Liver (tissue), 9 donors: ENCODE measurements around the gene CLDN10. TPM values are rescaled to one million over a fixed set of nuclear protein-coding genes. Genes with fewer than 3 reads are reported as not detected.
"Not testable (repeated sequence)": the region's sequence is repeated elsewhere in the genome, so short reads cannot be mapped to it uniquely, and the experiment has no call there.

Source experiments
- DNase-seq: peaks from one replicate; pipeline ENCODE4 v3.0.0-alpha.2; 2017; ENCODE audit warnings: low spot score
- H3K27ac ChIP-seq, 2 donors: one replicate each; pipeline ENCODE4 v1.7.0; 2013; ENCODE audit warnings: inconsistent platforms in 2 of 2, low read length in 2 of 2, control low read depth in 1 of 2, low read depth in 1 of 2, mild to moderate bottlenecking in 1 of 2
- H3K27me3 ChIP-seq, 4 donors: one replicate each; pipeline versions ENCODE4 v1.6.1 to v1.7.0; 2013; ENCODE audit warnings: low read length in 3 of 4, inconsistent platforms in 1 of 4, mild to moderate bottlenecking in 1 of 4, moderate library complexity in 1 of 4; ENCODE audit not compliant: control insufficient read depth in 4 of 4, insufficient read depth in 4 of 4
- H3K36me3 ChIP-seq, 4 donors: one replicate each; pipeline versions ENCODE4 v1.6.1 to v1.7.0; 2013; ENCODE audit warnings: low read length in 3 of 4, mild to moderate bottlenecking in 3 of 4, low read depth in 1 of 4, moderate library complexity in 1 of 4; ENCODE audit not compliant: control insufficient read depth in 4 of 4, insufficient read depth in 3 of 4
- H3K4me1 ChIP-seq, 4 donors: one replicate each; pipeline versions ENCODE4 v1.6.1 to v1.7.0; 2013; ENCODE audit warnings: low read length in 3 of 4, mild to moderate bottlenecking in 3 of 4, moderate library complexity in 1 of 4; ENCODE audit not compliant: control insufficient read depth in 4 of 4, insufficient read depth in 4 of 4
- H3K4me3 ChIP-seq, 3 donors: one replicate each; pipeline versions ENCODE4 v1.6.1 to v1.7.0; 2013; ENCODE audit warnings: low read length in 3 of 3, control low read depth in 1 of 3, low read depth in 1 of 3, mild to moderate bottlenecking in 1 of 3
- H3K9ac ChIP-seq, 2 donors: one replicate each; pipeline ENCODE4 v1.7.0; 2013; ENCODE audit warnings: low read length in 2 of 2, mild to moderate bottlenecking in 2 of 2, moderate library complexity in 2 of 2, control low read depth in 1 of 2, low read depth in 1 of 2
- H3K9me3 ChIP-seq, 4 donors: one replicate each; pipeline versions ENCODE4 v1.6.1 to v1.7.0; 2013; ENCODE audit warnings: low read length in 3 of 4; ENCODE audit not compliant: control insufficient read depth in 4 of 4
- EGR1 ChIP-seq, 2 donors: IDR thresholded peaks; 2 replicates each; pipeline ENCODE4 v1.6.1; 2016 to 2018; ENCODE audit warnings: antibody characterized with exemption in 2 of 2, low read depth in 2 of 2
- FOXA1 ChIP-seq: IDR thresholded peaks from 2 replicates; pipeline ENCODE4 v1.6.1; 2016; ENCODE audit warnings: antibody characterized with exemption
- FOXA2 ChIP-seq: IDR thresholded peaks from 2 replicates; pipeline ENCODE4 v1.6.1; 2016; ENCODE audit warnings: antibody characterized with exemption
- HNF4A ChIP-seq, 2 donors: conservative IDR thresholded peaks; 2 replicates each; pipeline ENCODE4 v1.6.1; 2016; ENCODE audit warnings: antibody characterized with exemption in 2 of 2, mild to moderate bottlenecking in 2 of 2
- HNF4G ChIP-seq: IDR thresholded peaks from 2 replicates; pipeline ENCODE4 v1.6.1; 2016; ENCODE audit warnings: antibody characterized with exemption
- JUND ChIP-seq, 2 donors: IDR thresholded peaks; 2 replicates each; pipeline ENCODE4 v1.6.1; 2016; ENCODE audit warnings: antibody characterized with exemption in 2 of 2
- NR2F2 ChIP-seq: IDR thresholded peaks from 2 replicates; pipeline ENCODE4 v1.6.1; 2016; ENCODE audit warnings: antibody characterized with exemption
- RXRA ChIP-seq, 2 donors: IDR thresholded peaks; 2 replicates each; pipeline ENCODE4 v1.6.1; 2017 to 2018; ENCODE audit warnings: antibody characterized with exemption in 2 of 2, mild to moderate bottlenecking in 1 of 2
- TAF1 ChIP-seq: conservative IDR thresholded peaks from 2 replicates; pipeline ENCODE4 v1.6.1; 2016; ENCODE audit warnings: antibody characterized with exemption, mild to moderate bottlenecking
- YY1 ChIP-seq: IDR thresholded peaks from 2 replicates; pipeline ENCODE4 v1.6.1; 2016; ENCODE audit warnings: antibody characterized with exemption, mild to moderate bottlenecking
- WGBS: extraction: QIAGEN DNeasy Blood & Tissue Kit; methylation state at CpG from one replicate; pipeline ENCODE4 v1.1.7; 2013; 5-methylcytosine and 5-hydroxymethylcytosine counted together
- polyA plus RNA-seq, 2 donors: library from polyadenylated mRNA; stranded (reverse) in 1 of 2; unstranded in 1 of 2; fragments of 200-250 nt in 1 of 2; fragments of >200 nt in 1 of 2; fragmentation: Nextera tagmentation in 1 of 2; extraction: Ambion mirVana in 1 of 2; gene quantifications; one replicate each; pipeline versions ENCODE4 v1.2.1 to v1.2.3, GENCODE V29; 2013 to 2015
- total RNA-seq, 2 donors: library from RNA; depleted of rRNA; stranded (reverse); fragments of >200 nt; gene quantifications; one replicate each; pipeline ENCODE4 v1.2.3, GENCODE V29; 2014
- TF ChIP-seq, protein P1 (sequence below): fragments of 150-350 bp; IDR thresholded peaks from 2 replicates; pipeline ENCODE4 v1.5.1; 2017; ENCODE audit warnings: improper control_type of control experiment, low read depth, low read length; ENCODE audit not compliant: missing input control
- TF ChIP-seq, protein P2 (sequence below): IDR thresholded peaks from 2 replicates; pipeline ENCODE4 v1.6.1; 2016; ENCODE audit warnings: antibody characterized with exemption
- donor health status: healthy.
- donor health status: healthy.
- donor health status: healthy.
- donor health status: healthy.
- donor health status: healthy.

Gene CLDN10
- total and polyA plus RNA-seq, 4 donors, result 0.79 to 15.1 (median 3.1) TPM

DNA sequence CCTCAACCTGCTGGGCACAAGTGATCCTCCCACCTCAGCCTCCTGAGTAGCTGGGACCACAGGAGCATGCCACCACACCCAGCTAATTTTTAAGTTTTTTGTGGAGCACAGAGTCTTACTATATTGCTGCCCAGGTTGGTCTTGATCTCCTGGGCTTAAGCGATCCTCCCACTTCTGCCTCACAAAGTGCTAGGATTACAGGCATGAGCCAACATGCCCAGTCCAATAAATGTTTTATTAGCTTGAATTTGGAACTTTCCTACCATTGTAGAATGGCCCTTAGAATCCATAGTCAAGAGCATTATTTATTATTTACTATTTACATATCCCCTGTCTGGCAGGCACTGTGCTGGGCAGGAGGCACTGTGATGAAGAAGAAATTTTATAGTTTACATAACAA lies 39.6 kb upstream of the CLDN10 start (continued):
- no peak for TF ChIP-seq NR2F2
- TF ChIP-seq RXRA (IDR thresholded peaks at IDR 0.05), result no peak
- TF ChIP-seq TAF1, result no peak
- no peak for TF ChIP-seq FOXA1
- TF ChIP-seq YY1, result no peak
- no peak for TF ChIP-seq HNF4G
- TF ChIP-seq EGR1 (IDR thresholded peaks at IDR 0.05; ENCODE audit: low read depth in 2 of 2), result no peak

DNA sequence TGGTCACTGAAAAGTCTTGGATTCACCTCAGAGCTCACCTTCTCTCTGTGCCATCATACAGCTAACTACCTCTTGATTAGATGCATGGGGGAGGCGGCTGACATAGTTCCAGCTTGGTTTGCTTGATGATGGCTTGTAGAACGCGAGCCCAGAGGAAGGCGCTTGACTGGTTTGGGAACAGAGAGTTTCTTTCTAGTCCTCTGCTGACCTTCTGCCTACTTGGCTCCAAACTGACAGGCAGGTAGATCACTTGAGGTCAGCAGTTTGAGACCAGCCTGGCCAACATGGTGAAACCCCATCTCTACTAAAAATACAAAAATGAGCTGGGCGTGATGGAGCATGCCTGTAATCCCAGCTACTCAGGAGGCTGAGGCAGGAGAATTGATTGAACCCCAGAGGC lies 36.9 kb upstream of the CLDN10 start:
- not testable (repeated sequence) for H3K36me3 ChIP-seq, H3K27me3 ChIP-seq, DNase-seq, H3K4me3 ChIP-seq, H3K27ac ChIP-seq, H3K9me3 ChIP-seq, H3K9ac ChIP-seq, H3K4me1 ChIP-seq
- WGBS, result 65% methylated on average over 5 of the region's 5 CpGs

DNA sequence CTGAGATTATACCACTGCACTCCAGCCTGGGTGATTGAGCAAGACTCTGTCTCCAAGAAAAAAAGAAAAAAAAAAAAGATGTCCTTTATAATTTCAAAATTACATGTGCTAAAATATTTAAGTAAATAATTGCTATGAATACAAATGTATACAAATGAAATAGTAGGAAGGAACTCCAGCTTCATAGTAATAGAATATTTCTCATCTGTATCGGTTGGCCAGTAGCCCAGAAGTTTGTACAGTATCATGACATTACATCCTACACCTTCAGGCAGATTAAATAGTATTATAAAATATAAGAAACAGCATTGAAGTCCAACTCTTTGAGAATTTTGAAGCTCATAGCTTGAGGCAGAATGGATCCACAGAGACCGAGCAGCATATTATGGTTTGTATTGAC lies 36.5 kb upstream of the CLDN10 start:
- 44% methylated on average over 2 of the region's 2 CpGs for WGBS
- no peak overlapping the region for H3K27ac ChIP-seq
- H3K4me1 ChIP-seq, result no peaks in the 10 kb centered on the region
- TF ChIP-seq, protein P1, sequence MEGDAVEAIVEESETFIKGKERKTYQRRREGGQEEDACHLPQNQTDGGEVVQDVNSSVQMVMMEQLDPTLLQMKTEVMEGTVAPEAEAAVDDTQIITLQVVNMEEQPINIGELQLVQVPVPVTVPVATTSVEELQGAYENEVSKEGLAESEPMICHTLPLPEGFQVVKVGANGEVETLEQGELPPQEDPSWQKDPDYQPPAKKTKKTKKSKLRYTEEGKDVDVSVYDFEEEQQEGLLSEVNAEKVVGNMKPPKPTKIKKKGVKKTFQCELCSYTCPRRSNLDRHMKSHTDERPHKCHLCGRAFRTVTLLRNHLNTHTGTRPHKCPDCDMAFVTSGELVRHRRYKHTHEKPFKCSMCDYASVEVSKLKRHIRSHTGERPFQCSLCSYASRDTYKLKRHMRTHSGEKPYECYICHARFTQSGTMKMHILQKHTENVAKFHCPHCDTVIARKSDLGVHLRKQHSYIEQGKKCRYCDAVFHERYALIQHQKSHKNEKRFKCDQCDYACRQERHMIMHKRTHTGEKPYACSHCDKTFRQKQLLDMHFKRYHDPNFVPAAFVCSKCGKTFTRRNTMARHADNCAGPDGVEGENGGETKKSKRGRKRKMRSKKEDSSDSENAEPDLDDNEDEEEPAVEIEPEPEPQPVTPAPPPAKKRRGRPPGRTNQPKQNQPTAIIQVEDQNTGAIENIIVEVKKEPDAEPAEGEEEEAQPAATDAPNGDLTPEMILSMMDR, result no peak
- TF ChIP-seq, protein P2, sequence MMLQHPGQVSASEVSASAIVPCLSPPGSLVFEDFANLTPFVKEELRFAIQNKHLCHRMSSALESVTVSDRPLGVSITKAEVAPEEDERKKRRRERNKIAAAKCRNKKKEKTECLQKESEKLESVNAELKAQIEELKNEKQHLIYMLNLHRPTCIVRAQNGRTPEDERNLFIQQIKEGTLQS, result no peak
- no peaks in the 10 kb centered on the region for H3K36me3 ChIP-seq
- no peak overlapping the region for H3K4me3 ChIP-seq
- no peaks in the 10 kb centered on the region for H3K9me3 ChIP-seq
- peaks cover 0 to 3% (median 0%) of the 10 kb centered on the region in 4 donors for H3K27me3 ChIP-seq
- DNase-seq, result no peak
- no peak overlapping the region for H3K9ac ChIP-seq

DNA sequence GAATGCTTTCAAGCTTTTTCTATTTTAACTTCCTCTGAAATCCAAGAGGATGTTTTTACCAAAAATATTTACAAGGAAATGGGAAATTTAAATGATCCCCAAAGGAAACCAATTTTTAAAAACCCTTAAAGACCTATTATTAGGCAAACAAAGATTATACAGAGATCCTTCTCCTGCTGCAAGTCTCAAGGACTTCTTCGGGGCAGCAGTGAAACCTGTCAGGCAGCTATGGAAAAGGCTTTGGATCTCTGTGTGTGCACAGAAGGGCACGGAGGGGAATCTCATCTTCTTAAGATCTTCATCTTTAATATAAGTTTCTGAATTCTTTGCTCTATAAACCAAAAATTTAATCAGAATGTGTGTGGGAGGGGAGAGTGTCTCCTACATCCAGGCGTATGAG lies 36.0 kb upstream of the CLDN10 start:
- WGBS, result 16% methylated on average over 3 of the region's 3 CpGs
- no peak overlapping the region for H3K27ac ChIP-seq
- H3K4me1 ChIP-seq, result no peaks in the 10 kb centered on the region
- H3K9me3 ChIP-seq, result no peaks in the 10 kb centered on the region
- no peak for DNase-seq
- no peak overlapping the region for H3K9ac ChIP-seq
- TF ChIP-seq JUND (IDR thresholded peaks at IDR 0.05), result no peak
- no peak for TF ChIP-seq HNF4A (conservative IDR thresholded peaks at IDR 0.05)
- TF ChIP-seq NR2F2, result no peak
- TF ChIP-seq TAF1, result no peak
- peaks cover 0 to 3% (median 0%) of the 10 kb centered on the region in 4 donors for H3K27me3 ChIP-seq
- H3K36me3 ChIP-seq, result no peaks in the 10 kb centered on the region
- H3K4me3 ChIP-seq, result no peak overlapping the region

DNA sequence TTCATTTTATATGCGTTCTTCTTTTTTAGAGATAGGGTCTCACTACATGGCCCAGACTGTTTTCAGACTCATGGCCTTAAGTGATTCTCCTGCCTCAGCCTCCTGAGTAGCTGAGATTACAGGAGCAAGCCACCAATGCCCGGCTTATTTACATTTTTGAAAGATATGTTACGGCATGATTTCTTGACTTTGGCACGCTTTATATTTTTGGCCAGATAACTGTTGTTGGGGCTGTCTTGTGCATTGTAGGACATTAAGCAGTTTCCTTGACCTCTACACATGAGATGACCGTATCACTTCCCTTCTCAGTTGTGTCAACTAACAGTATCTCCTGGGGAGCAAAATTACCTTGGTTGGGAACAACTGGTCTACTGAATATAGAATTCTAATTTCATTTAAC lies 28.9 kb upstream of the CLDN10 start:
- H3K27me3 ChIP-seq, result peaks cover 0 to 3% (median 0%) of the 10 kb centered on the region in 4 donors
- no peak for DNase-seq
- H3K27ac ChIP-seq, result no peak overlapping the region
- no peaks in the 10 kb centered on the region for H3K4me1 ChIP-seq
- no peaks in the 10 kb centered on the region for H3K9me3 ChIP-seq
- no peaks in the 10 kb centered on the region for H3K36me3 ChIP-seq
- TF ChIP-seq FOXA2, result no peak
- no peak for TF ChIP-seq RXRA (IDR thresholded peaks at IDR 0.05)
- no peak for TF ChIP-seq YY1
- WGBS, result 62% methylated on average over 5 of the region's 5 CpGs
- no peak overlapping the region for H3K9ac ChIP-seq
- H3K4me3 ChIP-seq, result no peak overlapping the region
